WI38 (cell line): ENCODE data around the gene SMCO4.

ENCODE experiments used
- H3K4me3 ChIP-seq: 2 replicates; pipeline ENCODE4 v1.5.1; 2011; ENCODE audit warnings: low read depth, mild to moderate bottlenecking, control low read depth, low read length
- CTCF ChIP-seq: IDR thresholded peaks from 2 replicates; pipeline ENCODE4 v1.5.1; 2012; ENCODE audit warnings: low read depth, mild to moderate bottlenecking, control low read depth, low read length

SMCO4 gene

GRCh38 chr11:93570759-93571413, 27.7 kb upstream of the SMCO4 start:
- TF ChIP-seq CTCF: no peak

GRCh38 chr11:93569496-93569895, 26.3 kb upstream of the SMCO4 start:
- H3K4me3 ChIP-seq: no peak overlapping the region
- TF ChIP-seq CTCF: no peak

More at GRCh38 chr11:93570759-93571413, 27.7 kb upstream of the SMCO4 start:
- H3K4me3 ChIP-seq: no peak overlapping the region

GRCh38 chr11:93568726-93569125, 25.5 kb upstream of the SMCO4 start:
- H3K4me3 ChIP-seq: no peak overlapping the region
- no peak for TF ChIP-seq CTCF

GRCh38 chr11:93567401-93567895, 24.3 kb upstream of the SMCO4 start:
- TF ChIP-seq CTCF: no peak

GRCh38 chr11:93564895-93565294, 21.7 kb upstream of the SMCO4 start:
- no peak for TF ChIP-seq CTCF
- no peak overlapping the region for H3K4me3 ChIP-seq

More at GRCh38 chr11:93567401-93567895, 24.3 kb upstream of the SMCO4 start:
- no peak overlapping the region for H3K4me3 ChIP-seq

GRCh38 chr11:93563857-93564256, 20.7 kb upstream of the SMCO4 start:
- TF ChIP-seq CTCF: no peak
- no peak overlapping the region for H3K4me3 ChIP-seq

GRCh38 chr11:93560199-93560932, 17.2 kb upstream of the SMCO4 start:
- H3K4me3 ChIP-seq: no peak overlapping the region
- no peak for TF ChIP-seq CTCF
